SK-N-SH treated with all-trans-retinoic acid at 6 μM for 48 hours (cell line): ENCODE data around the gene MKX.

ENCODE experiments used
- ATAC-seq: fragments of 200-7000 bp; cut with Tn5 transposase; 3 replicates; pipeline ENCODE4 v1.9.1; 2020; ENCODE audit warnings: mild to moderate bottlenecking, moderate library complexity
- ARNTL ChIP-seq: fragments of 450-650 bp; formaldehyde crosslinking; IDR thresholded peaks from 2 replicates; pipeline ENCODE4 v1.5.0; 2020; ENCODE audit warnings: low read depth, mild to moderate bottlenecking, moderate library complexity, borderline replicate concordance
- BACH2 ChIP-seq: fragments of 250-450 bp; sonication (Bioruptor Pico); IDR thresholded peaks from 2 replicates; pipeline ENCODE4 v1.9.0; 2021; ENCODE audit warnings: mild to moderate bottlenecking, borderline replicate concordance
- CREB5 ChIP-seq: fragments of 250-450 bp; sonication (Bioruptor Pico); IDR thresholded peaks from 2 replicates; pipeline ENCODE4 v1.5.1; 2020; ENCODE audit warnings: low read depth, mild to moderate bottlenecking, moderate library complexity
- CSDC2 ChIP-seq: fragments of 250-450 bp; sonication (Bioruptor Pico); IDR thresholded peaks from 2 replicates; pipeline ENCODE4 v1.5.0; 2020; ENCODE audit warnings: mild to moderate bottlenecking, moderate library complexity
- CSRNP3 ChIP-seq: fragments of 250-450 bp; sonication (Bioruptor Pico); IDR thresholded peaks from 2 replicates; pipeline ENCODE4 v1.5.1; 2021; ENCODE audit warnings: mild to moderate bottlenecking, moderate library complexity
- ESRRG ChIP-seq: fragments of 250-450 bp; sonication (Bioruptor Pico); IDR thresholded peaks from 2 replicates; pipeline ENCODE4 v1.6.1; 2021; ENCODE audit warnings: mild to moderate bottlenecking
- GLIS3 ChIP-seq: fragments of 250-450 bp; sonication (Bioruptor Pico); IDR thresholded peaks from 2 replicates; pipeline ENCODE4 v1.5.0; 2020; ENCODE audit warnings: mild to moderate bottlenecking, moderate library complexity
- ISL1 ChIP-seq: fragments of 250-450 bp; sonication (Bioruptor Pico); IDR thresholded peaks from 2 replicates; pipeline ENCODE4 v2.1.2; 2022; ENCODE audit warnings: mild to moderate bottlenecking, moderate library complexity
- OSR1 ChIP-seq: fragments of 250-450 bp; sonication (Bioruptor Pico); IDR thresholded peaks from 2 replicates; pipeline ENCODE4 v1.8.0; 2022; ENCODE audit warnings: moderate library complexity, mild to moderate bottlenecking, inconsistent platforms
- PATZ1 ChIP-seq: fragments of 250-450 bp; sonication (Bioruptor Pico); IDR thresholded peaks from 2 replicates; pipeline ENCODE4 v1.8.0; 2020; ENCODE audit warnings: mild to moderate bottlenecking, moderate library complexity, borderline replicate concordance
- POU6F1 ChIP-seq: fragments of 250-450 bp; sonication (Bioruptor Pico); IDR thresholded peaks from 2 replicates; pipeline ENCODE4 v1.8.0; 2021; ENCODE audit warnings: low read depth, mild to moderate bottlenecking, moderate library complexity, borderline replicate concordance
- PPARA ChIP-seq: fragments of 250-450 bp; sonication (Bioruptor Pico); IDR thresholded peaks from 2 replicates; pipeline ENCODE4 v1.5.0; 2020; ENCODE audit warnings: mild to moderate bottlenecking, borderline replicate concordance
- SNAI2 ChIP-seq: fragments of 250-450 bp; sonication (Bioruptor Pico); IDR thresholded peaks from 2 replicates; pipeline ENCODE4 v1.5.0; 2020; ENCODE audit warnings: mild to moderate bottlenecking, moderate library complexity
- TCF4 ChIP-seq: fragments of 250-450 bp; sonication (Bioruptor Pico); IDR thresholded peaks from 2 replicates; pipeline ENCODE4 v1.8.0; 2021; ENCODE audit warnings: mild to moderate bottlenecking, moderate library complexity, borderline replicate concordance
- TSHZ2 ChIP-seq: fragments of 250-450 bp; sonication (Bioruptor Pico); IDR thresholded peaks from 2 replicates; pipeline ENCODE4 v1.5.0; 2020; ENCODE audit warnings: mild to moderate bottlenecking, moderate library complexity
- ZC3H10 ChIP-seq: fragments of 250-450 bp; sonication (Bioruptor Pico); IDR thresholded peaks from 2 replicates; pipeline ENCODE4 v1.5.1; 2021; ENCODE audit warnings: mild to moderate bottlenecking, moderate library complexity
- ZFP3 ChIP-seq: fragments of 250-450 bp; sonication (Bioruptor Pico); IDR thresholded peaks from 2 replicates; pipeline ENCODE4 v1.5.0; 2020; ENCODE audit warnings: mild to moderate bottlenecking, moderate library complexity
- ZFP30 ChIP-seq: fragments of 450-650 bp; formaldehyde crosslinking; IDR thresholded peaks from 2 replicates; pipeline ENCODE4 v1.5.0; 2022; ENCODE audit warnings: mild to moderate bottlenecking, moderate library complexity
- ZNF70 ChIP-seq: fragments of 450-650 bp; formaldehyde crosslinking; IDR thresholded peaks from 2 replicates; pipeline ENCODE4 v1.5.0; 2020; ENCODE audit warnings: mild to moderate bottlenecking, moderate library complexity
- ZNF8 ChIP-seq: fragments of 450-650 bp; formaldehyde crosslinking; IDR thresholded peaks from 2 replicates; pipeline ENCODE4 v1.5.0; 2020; ENCODE audit warnings: mild to moderate bottlenecking, moderate library complexity

MKX gene

GRCh38 chr10:27744802-27745731, 552 bp downstream of the MKX start:
- no peak for ATAC-seq

GRCh38 chr10:27743877-27744801, 1.5 kb downstream of the MKX start:
- TF ChIP-seq TSHZ2 (CRISPR knock-in tag) (no peak), ARNTL (no peak), PPARA (CRISPR knock-in tag) (no peak), CREB5 (CRISPR knock-in tag) (no peak), POU6F1 (no peak), PATZ1 (CRISPR knock-in tag) (no peak), ZFP3 (CRISPR knock-in tag) (no peak), BACH2 (CRISPR knock-in tag) (no peak), ZNF70 (CRISPR knock-in tag) (no peak), SNAI2 (CRISPR knock-in tag) (no peak), ZC3H10 (no peak), ISL1 (no peak), CSRNP3 (CRISPR knock-in tag) (no peak), CSDC2 (CRISPR knock-in tag) (no peak), ZNF8 (CRISPR knock-in tag) (no peak), GLIS3 (no peak), OSR1 (CRISPR knock-in tag) (no peak), TCF4 (CRISPR knock-in tag) (no peak), ZFP30 (CRISPR knock-in tag) (no peak), ESRRG (CRISPR knock-in tag) (no peak)
- ATAC-seq, result no peak; the same call in 2 of the 3 replicates

More at GRCh38 chr10:27744802-27745731, 552 bp downstream of the MKX start:
- no peak for TF ChIP-seq ZFP3 (CRISPR knock-in tag)
- TF ChIP-seq CSRNP3 (CRISPR knock-in tag), result no peak
- TF ChIP-seq GLIS3, result no peak
